Neuronal stem cell (in vitro differentiated cells): ENCODE results near the gene BTNL9.

Experiments used
- DNase-seq: peaks from one replicate; pipeline ENCODE4 v3.0.0-alpha.2; 2013; ENCODE audit warnings: low spot score
- H2AFZ ChIP-seq: one replicate; pipeline ENCODE4 v1.6.1; 2013; ENCODE audit warnings: mild to moderate bottlenecking, low read length, inconsistent platforms
- H2AK5ac ChIP-seq: 2 replicates; pipeline ENCODE4 v1.6.1; 2013; ENCODE audit warnings: low read depth, mild to moderate bottlenecking, inconsistent platforms, low read length, moderate library complexity, mixed read lengths
- H2BK120ac ChIP-seq: 2 replicates; pipeline ENCODE4 v1.6.1; 2013; ENCODE audit warnings: low read depth, mild to moderate bottlenecking, inconsistent platforms, low read length, moderate library complexity, mixed read lengths
- H2BK12ac ChIP-seq: one replicate; pipeline ENCODE4 v1.6.1; 2013; ENCODE audit warnings: low read length, inconsistent platforms
- H2BK15ac ChIP-seq: 2 replicates; pipeline ENCODE4 v1.6.1; 2013; ENCODE audit warnings: mild to moderate bottlenecking, low read length, inconsistent platforms, mixed read lengths
- H2BK5ac ChIP-seq: one replicate; pipeline ENCODE4 v1.6.1; 2013; ENCODE audit warnings: inconsistent platforms, mild to moderate bottlenecking, low read length, moderate library complexity
- H3K14ac ChIP-seq: one replicate; pipeline ENCODE4 v1.6.1; 2013; ENCODE audit warnings: low read length, inconsistent platforms
- H3K18ac ChIP-seq: 2 replicates; pipeline ENCODE4 v1.6.1; 2013; ENCODE audit warnings: low read length, inconsistent platforms
- H3K23ac ChIP-seq: 2 replicates; pipeline ENCODE4 v1.6.1; 2013; ENCODE audit warnings: low read depth, mild to moderate bottlenecking, mixed read lengths, low read length, inconsistent platforms; ENCODE audit not compliant: poor library complexity
- H3K27ac ChIP-seq: replicated peaks from 3 replicates; pipeline ENCODE4 v1.5.1; 2013; ENCODE audit warnings: low read length, inconsistent platforms
- H3K27me3 ChIP-seq, 3 experiments: 2 replicates each; pipeline ENCODE4 v1.6.1; 2013; ENCODE audit warnings: low read length in 3 of 3, mild to moderate bottlenecking in 2 of 3, inconsistent platforms in 1 of 3, low read depth in 1 of 3, mixed read lengths in 1 of 3, moderate library complexity in 1 of 3; ENCODE audit not compliant: control insufficient read depth in 3 of 3, insufficient read depth in 3 of 3
- H3K36me3 ChIP-seq, 2 donors: replicated peaks in 1 of 2; 2 replicates each; pipeline ENCODE4 v1.6.1; 2013; ENCODE audit warnings: low read length in 2 of 2; ENCODE audit not compliant: control insufficient read depth in 2 of 2, insufficient read depth in 2 of 2
- H3K4ac ChIP-seq: 2 replicates; pipeline ENCODE4 v1.6.1; 2013; ENCODE audit warnings: inconsistent platforms, mild to moderate bottlenecking, low read length, moderate library complexity
- H3K4me1 ChIP-seq, 2 donors: 1 replicate in 1 of 2; 2 replicates in 1 of 2; pipeline ENCODE4 v1.6.1; 2013; ENCODE audit warnings: low read length in 2 of 2, low read depth in 1 of 2; ENCODE audit not compliant: control insufficient read depth in 2 of 2, insufficient read depth in 1 of 2
- H3K4me2 ChIP-seq: one replicate; pipeline ENCODE4 v1.6.1; 2013; ENCODE audit warnings: mild to moderate bottlenecking, low read length, inconsistent platforms; ENCODE audit not compliant: insufficient read depth, poor library complexity, severe bottlenecking
- H3K4me3 ChIP-seq, 2 donors: 2 replicates each; pipeline ENCODE4 v1.5.1; 2013; ENCODE audit warnings: low read length in 2 of 2, mild to moderate bottlenecking in 2 of 2, inconsistent platforms in 1 of 2, moderate library complexity in 1 of 2
- H3K79me1 ChIP-seq: one replicate; pipeline ENCODE4 v1.6.1; 2013; ENCODE audit warnings: low read depth, mild to moderate bottlenecking, inconsistent platforms, low read length, moderate library complexity
- H3K9ac ChIP-seq: one replicate; pipeline ENCODE4 v1.6.1; 2013; ENCODE audit warnings: mild to moderate bottlenecking, low read depth, low read length, inconsistent platforms; ENCODE audit not compliant: poor library complexity
- H3K9me3 ChIP-seq, 2 donors: replicated peaks in 1 of 2; 2 replicates each; pipeline versions ENCODE3 to v1.6.1; 2013; ENCODE audit warnings: low read length in 2 of 2, mild to moderate bottlenecking in 2 of 2, inconsistent platforms in 1 of 2, low read depth in 1 of 2, mixed read lengths in 1 of 2, moderate library complexity in 1 of 2; ENCODE audit not compliant: control insufficient read depth in 2 of 2, insufficient read depth in 1 of 2
- H4K8ac ChIP-seq: one replicate; pipeline ENCODE4 v1.6.1; 2013; ENCODE audit warnings: low read depth, mild to moderate bottlenecking, inconsistent platforms, low read length, moderate library complexity
- H4K91ac ChIP-seq: one replicate; pipeline ENCODE4 v1.6.1; 2013; ENCODE audit warnings: low read length, low read depth, mild to moderate bottlenecking, inconsistent platforms; ENCODE audit not compliant: poor library complexity
- WGBS, 2 donors: extraction: QIAGEN DNeasy Blood & Tissue Kit; methylation state at CpG; one replicate each; pipeline ENCODE4 v1.1.7; 2013; ENCODE audit warnings: missing lambda C conversion rate in 2 of 2, mixed read lengths in 1 of 2; ENCODE audit not compliant: insufficient read length in 2 of 2, insufficient replicate concordance in 1 of 2; ENCODE audit errors: extremely low coverage in 2 of 2; 5-methylcytosine and 5-hydroxymethylcytosine counted together

The BTNL9 gene

DNA sequence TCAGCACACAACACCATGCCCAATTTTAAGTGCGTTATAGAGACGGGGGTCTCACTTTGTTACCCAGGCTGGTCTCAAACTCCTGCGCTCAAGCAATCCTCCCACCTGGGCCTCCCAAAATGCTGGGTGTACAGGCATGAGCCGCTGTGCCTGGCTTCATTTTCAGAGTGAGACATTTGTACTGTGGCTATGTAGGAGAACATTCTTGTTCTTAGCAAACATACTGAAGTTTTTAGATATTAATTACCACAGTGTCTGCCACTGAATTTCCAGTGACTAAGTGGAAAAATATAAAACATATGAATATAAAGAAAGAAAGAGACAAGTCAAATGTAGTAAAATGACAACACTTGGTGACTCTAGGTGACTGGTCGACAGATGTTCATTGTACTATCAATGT, 20.9 kb downstream of the BTNL9 start:
- Histone ChIP-seq H3K4me1 (no peaks in the 10 kb centered on the region), H2BK12ac (no peak overlapping the region), H2BK120ac (no peak overlapping the region), H2BK15ac (no peak overlapping the region), H3K14ac (no peak overlapping the region), H2AK5ac (no peak overlapping the region), H3K9me3 (peaks cover 0 to 7% of the 10 kb centered on the region in 2 donors), H3K4ac (no peak overlapping the region), H3K27ac (no peak overlapping the region), H3K27me3 (peaks cover 20 to 69% (median 61%) of the 10 kb centered on the region in 3 experiments), H3K4me2 (no peak overlapping the region), H3K18ac (no peak overlapping the region), H4K8ac (no peak overlapping the region), H3K23ac (no peak overlapping the region), H3K9ac (no peak overlapping the region), H3K36me3 (peaks cover 0 to 2% of the 10 kb centered on the region in 2 donors), H3K4me3 (no peak overlapping the region), H2BK5ac (no peak overlapping the region), H3K79me1 (no peaks in the 10 kb centered on the region), H2AFZ (no peak overlapping the region), H4K91ac (no peak overlapping the region)
- no CpG with 5 or more reads among the region's 5 CpGs for WGBS, 2 donors
- DNase-seq, result no peak

DNA sequence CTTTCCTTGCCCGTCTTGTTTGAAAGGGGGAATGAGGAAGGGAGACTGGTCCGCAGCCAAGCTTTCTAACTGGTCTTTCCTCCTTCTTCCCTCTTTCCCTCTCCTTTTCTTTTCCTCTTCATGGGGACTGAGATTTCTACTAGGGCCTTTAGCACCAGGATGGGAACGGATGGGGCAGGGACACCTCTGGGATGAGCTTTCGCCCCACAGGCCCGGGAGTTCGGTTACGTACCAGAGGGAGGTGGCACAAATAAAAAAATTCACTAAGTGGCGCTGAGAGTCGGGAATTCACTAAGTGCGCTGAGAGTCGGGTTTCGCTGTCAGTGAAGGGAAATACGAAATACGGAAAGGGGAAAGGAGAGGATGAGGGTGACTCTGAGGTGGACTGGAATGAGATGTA, 21.6 kb downstream of the BTNL9 start:
- Histone ChIP-seq H2BK12ac (no peak overlapping the region), H3K4me3 (no peak overlapping the region), H3K4me1 (no peaks in the 10 kb centered on the region), H3K27me3 (peaks cover 17 to 62% (median 54%) of the 10 kb centered on the region in 3 experiments), H3K4me2 (no peak overlapping the region), H3K27ac (no peak overlapping the region), H2AK5ac (no peak overlapping the region), H2BK120ac (no peak overlapping the region), H3K9ac (no peak overlapping the region), H3K23ac (no peak overlapping the region), H2AFZ (no peak overlapping the region), H4K8ac (no peak overlapping the region), H3K18ac (no peak overlapping the region), H3K36me3 (no peaks in the 10 kb centered on the region), H4K91ac (no peak overlapping the region), H2BK15ac (no peak overlapping the region), H3K4ac (no peak overlapping the region), H3K9me3 (peaks cover 0 to 5% of the 10 kb centered on the region in 2 donors), H2BK5ac (no peak overlapping the region), H3K79me1 (no peaks in the 10 kb centered on the region), H3K14ac (no peak overlapping the region)
- WGBS, 2 donors, result no CpG with 5 or more reads among the region's 14 CpGs
- DNase-seq, result no peak

- Histone ChIP-seq H4K91ac (no peak overlapping the region), H2AFZ (no peak overlapping the region), H3K4me3 (no peak overlapping the region), H2AK5ac (no peak overlapping the region), H3K14ac (no peak overlapping the region), H3K4ac (no peak overlapping the region), H2BK5ac (no peak overlapping the region), H2BK120ac (no peak overlapping the region), H3K4me2 (no peak overlapping the region), H3K9ac (no peak overlapping the region), H3K79me1 (no peaks in the 10 kb centered on the region), H3K36me3 (no peaks in the 10 kb centered on the region), H3K23ac (no peak overlapping the region), H3K4me1 (no peaks in the 10 kb centered on the region), H3K9me3 (peaks cover 0 to 5% of the 10 kb centered on the region in 2 donors), H2BK12ac (no peak overlapping the region), H4K8ac (no peak overlapping the region), H3K18ac (no peak overlapping the region), H2BK15ac (no peak overlapping the region), H3K27me3 (peaks cover 17 to 52% (median 48%) of the 10 kb centered on the region in 3 experiments), H3K27ac (no peak overlapping the region)
- DNase-seq, result no peak
- no CpG with 5 or more reads among the region's 6 CpGs for WGBS, 2 donors
Observed at GRCh38 chr5:181062631-181063030, 22.6 kb downstream of the BTNL9 start.

DNA sequence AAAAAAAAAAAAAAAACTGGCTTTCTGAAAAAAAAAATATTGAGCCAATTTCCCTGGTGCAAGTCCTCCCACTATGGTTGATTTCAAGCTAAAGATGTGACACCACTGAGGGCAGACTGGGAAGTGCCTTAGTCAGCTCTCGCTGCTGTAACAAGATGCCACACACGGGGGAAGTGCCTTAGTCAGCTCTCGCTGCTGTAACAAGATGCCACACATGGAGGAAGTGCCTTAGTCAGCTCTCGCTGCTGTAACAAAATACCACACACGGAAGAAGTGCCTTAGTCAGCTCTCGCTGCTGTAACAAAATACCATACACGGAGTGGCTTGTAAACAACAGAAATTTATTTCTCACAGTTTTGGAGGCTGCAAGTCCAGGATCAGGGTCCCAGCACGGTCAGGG, 23.4 kb downstream of the BTNL9 start:
- Histone ChIP-seq H2BK5ac (no peak overlapping the region), H3K27me3 (peaks cover 17 to 45% (median 39%) of the 10 kb centered on the region in 3 experiments), H3K27ac (no peak overlapping the region), H3K36me3 (no peaks in the 10 kb centered on the region), H3K14ac (no peak overlapping the region), H3K4me2 (no peak overlapping the region), H2BK120ac (no peak overlapping the region), H4K8ac (no peak overlapping the region), H3K4ac (no peak overlapping the region), H3K4me1 (no peaks in the 10 kb centered on the region), H2AFZ (no peak overlapping the region), H3K79me1 (no peaks in the 10 kb centered on the region), H4K91ac (no peak overlapping the region), H2BK15ac (no peak overlapping the region), H2AK5ac (no peak overlapping the region), H3K4me3 (no peak overlapping the region), H3K9me3 (peaks cover 0 to 3% of the 10 kb centered on the region in 2 donors), H3K23ac (no peak overlapping the region), H3K18ac (no peak overlapping the region), H3K9ac (no peak overlapping the region), H2BK12ac (no peak overlapping the region)
- no CpG with 5 or more reads among the region's 8 CpGs for whole genome bisulfite sequencing, 2 donors
- no peak for DNase-seq
